HG02610 (cell line): ENCODE results near the gene CORO2B.
"Not testable (repeated sequence)": the region's sequence is repeated elsewhere in the genome, so short reads cannot be mapped to it uniquely, and the experiment has no call there.

Experiments used
- ATAC-seq: cut with Tn5 transposase; IDR thresholded peaks from one replicate; pipeline ENCODE4 v1.9.1; 2021; ENCODE audit warnings: mild to moderate bottlenecking, moderate library complexity; ENCODE audit not compliant: unreplicated experiment

The CORO2B gene

DNA sequence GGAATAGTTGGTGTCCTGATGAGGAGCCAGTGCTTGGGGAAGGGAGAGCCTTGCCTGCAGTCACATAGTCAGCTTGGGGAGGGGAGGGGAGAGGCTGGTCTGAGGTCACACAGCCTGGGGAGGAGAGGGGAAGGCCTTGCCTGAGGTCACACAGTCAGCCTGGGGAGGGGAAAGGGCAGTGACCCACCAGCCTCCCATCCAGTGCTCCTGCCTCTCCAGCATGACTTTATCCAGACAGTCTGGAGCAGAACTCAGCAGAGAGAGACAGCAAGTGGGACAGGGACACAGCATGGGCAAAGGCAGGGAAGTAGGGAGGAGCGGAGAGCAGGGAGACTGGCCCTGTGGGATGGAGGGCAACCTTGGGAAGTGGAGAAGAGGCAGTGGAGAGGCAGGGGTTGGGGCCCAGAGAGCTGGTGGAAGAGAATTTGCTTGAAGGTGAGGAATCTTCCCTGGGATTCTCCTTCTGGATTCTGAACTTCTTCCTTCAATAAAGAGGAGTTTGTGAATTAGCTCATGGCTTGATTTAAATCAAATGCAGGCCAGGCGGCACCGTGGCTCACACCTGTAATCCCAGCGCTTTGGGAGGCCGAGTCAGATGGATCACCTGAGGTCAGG lies 64.5 kb downstream of the CORO2B start:
- ATAC-seq, result no peak

GRCh38 chr15:68644083-68644904 lies 65.5 kb downstream of the CORO2B start:
- no peak for ATAC-seq

- no peak for ATAC-seq
Measured at GRCh38 chr15:68644996-68645395, 66.2 kb downstream of the CORO2B start.

DNA sequence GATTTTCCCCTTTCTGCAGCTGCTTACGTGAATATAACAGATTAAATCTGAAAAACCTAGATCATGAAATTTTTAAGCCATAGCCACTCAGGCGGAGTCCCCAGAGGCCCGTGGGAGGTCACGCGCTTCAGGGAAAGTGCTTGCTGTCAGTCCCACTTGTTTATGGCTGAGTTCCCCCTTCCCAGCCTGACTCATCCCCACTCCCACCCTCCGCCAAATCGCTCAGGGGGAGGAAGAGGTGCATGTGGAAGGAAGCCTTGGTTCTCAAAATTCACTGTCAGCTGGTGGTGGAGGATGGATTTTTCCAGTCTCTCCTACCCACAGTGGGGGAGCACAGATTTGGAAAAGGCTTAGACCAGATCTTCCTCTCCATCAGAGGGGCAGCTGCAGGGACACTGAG lies 67.4 kb downstream of the CORO2B start:
- ATAC-seq, result no peak

DNA sequence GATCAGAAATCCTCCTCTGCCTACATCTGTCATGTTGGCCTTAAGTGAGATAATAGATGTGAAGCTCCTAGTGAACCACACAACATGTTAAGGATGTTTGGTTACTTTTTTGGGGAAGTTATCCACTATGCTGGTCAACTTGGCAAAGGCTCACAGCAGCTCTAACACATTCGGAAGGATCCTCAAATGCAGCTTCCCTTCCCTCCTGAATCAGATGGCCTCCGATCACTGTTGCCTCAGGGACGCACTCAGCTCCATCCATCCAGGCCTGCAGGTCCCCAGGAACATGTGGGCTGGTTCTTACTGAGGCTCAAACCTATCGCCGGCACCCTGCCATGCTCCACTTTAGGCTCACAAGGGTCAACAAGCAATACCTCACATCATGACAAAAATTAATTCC lies 67.9 kb downstream of the CORO2B start:
- no peak for ATAC-seq

- ATAC-seq, result not testable (repeated sequence)
Measured at GRCh38 chr15:68647361-68647760, 68.6 kb downstream of the CORO2B start.

DNA sequence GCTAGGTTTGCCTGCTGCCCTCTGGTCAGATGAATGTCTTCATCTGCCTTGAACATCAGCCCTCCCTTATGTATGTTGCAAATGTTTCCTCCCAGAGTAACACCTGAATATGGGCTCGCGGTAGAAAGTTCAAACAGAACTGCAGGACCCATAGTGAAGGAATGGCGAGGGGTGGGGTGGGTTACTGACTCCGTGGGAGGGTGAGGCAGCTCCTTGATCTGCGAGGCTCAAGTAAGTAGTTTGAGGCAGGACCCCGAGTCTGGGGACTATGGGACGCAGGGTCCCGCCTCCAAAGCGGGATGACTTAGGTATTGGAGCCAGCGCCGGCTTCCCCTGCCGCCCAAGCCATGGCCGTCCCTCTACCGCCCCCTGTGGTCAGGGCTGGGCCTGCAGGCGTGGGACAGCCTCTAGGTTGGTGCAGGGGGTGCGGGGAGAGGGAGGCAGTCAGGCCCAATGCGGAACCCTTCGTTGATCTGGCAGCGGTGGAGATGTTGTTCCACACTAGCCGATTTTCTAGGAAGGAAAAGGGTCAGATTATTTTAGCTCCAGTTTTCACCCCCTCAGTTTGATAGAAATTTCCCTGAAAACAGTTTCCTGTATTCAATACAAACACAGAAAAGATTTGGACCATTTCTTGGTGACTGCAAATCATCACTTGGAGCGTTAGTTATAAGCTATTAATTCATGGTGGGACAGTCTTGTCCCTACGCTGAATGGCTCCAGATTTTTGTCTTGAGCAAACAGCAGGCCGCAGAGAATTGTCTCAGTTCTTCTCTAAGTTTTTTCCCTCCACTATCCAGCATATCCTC lies 72.3 kb downstream of the CORO2B start:
- ATAC-seq, result no peak

DNA sequence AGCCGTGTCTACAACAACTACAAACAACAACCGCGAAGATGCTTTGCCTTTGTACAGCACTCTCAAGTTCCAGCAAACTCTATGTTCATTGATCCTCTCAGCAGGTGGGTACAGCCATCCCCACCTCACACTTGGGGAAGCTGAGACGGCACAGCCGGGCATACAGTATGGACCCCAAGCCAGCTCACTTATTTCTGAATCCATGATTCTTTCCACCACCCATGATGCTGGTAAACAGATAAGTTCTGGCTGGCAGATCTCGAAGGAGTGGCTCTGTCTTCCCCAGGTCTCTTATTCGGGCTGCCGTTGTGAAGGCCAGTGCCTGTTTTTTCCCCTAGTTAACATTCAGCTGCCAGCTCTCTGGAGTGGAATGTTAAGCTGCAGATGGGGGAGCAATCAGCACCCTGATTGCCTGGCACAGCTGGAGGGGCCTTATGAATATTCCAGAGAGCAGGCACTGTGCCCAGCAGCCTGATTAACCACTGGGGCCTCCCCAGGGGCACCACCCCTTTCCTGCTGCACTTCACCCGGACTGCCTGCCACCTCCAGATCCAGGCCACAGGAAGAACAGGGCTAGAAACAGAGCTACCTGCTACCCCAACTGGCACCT lies 73.2 kb downstream of the CORO2B start:
- no peak for ATAC-seq

DNA sequence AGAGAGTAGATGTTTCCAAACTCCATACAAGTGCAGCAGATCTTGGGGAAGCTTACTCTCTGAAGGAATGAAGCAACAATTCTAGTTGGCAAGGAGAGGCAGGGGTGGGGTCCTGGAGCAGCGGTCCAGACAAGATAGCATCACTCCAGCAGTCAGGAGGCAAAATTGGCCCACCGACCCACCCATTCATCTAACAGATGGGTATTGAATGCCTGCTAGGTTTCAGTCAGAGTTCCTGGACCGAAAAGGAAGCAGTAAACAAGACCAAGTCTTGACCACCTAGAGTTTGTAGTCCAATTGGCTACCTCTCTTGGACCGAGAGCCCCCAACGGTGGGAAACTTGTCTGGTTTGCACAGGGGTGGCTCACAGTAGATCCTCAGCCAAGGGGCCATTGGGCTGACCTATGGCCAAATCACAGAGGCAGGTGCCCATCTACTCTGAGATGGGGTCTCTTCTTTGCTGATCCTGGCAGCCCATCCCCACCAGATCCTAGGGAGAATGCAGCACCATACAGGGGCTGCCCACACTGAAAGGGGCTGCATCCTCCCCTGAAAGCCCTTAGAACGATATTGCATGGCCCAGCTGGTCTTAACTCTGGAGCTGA lies 74.3 kb downstream of the CORO2B start:
- ATAC-seq, result no peak

GRCh38 chr15:68653801-68654200 lies 75.0 kb downstream of the CORO2B start:
- ATAC-seq, result no peak

DNA sequence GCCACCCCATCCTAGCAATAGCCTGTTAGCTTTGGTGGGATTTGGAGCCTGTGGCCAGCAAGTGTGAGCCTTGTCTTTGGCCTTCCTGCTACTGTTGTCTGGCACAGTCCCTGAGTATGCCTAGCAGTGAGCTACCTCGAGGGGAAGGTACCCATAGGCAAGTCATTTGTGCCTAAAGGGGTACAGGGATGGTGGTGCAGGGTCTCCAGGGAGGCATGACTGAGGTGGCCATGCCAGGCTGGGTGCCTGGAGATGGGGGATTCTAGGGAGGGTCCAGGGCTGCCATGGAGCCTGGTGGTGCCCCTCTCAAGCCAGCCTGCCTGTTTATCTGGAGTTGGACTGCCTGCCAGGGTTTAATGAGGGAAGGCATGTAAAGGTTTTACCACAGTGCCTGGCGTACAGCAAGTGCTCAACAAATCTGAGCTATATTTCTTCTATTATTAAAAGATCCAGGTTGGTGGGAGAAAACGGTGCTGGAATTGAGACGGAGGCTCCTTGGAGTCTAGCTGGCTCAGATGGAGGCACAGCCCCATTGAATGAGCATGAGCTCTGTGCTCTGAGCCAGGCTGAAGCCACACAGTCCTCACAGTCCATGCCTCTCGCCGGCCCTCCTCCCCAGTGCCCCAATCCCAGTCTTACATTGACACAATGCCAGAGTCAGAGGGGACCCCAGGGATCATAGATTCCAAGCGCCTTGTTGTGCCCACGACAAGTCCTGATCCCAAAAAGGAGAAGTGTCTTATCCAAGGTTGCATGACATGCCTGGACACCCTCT lies 76.2 kb downstream of the CORO2B start:
- ATAC-seq, result no peak

- no peak for ATAC-seq
Measured at GRCh38 chr15:68655686-68656437, 77.1 kb downstream of the CORO2B start.

- no peak for ATAC-seq
Measured at GRCh38 chr15:68656438-68656739, 77.6 kb downstream of the CORO2B start.

DNA sequence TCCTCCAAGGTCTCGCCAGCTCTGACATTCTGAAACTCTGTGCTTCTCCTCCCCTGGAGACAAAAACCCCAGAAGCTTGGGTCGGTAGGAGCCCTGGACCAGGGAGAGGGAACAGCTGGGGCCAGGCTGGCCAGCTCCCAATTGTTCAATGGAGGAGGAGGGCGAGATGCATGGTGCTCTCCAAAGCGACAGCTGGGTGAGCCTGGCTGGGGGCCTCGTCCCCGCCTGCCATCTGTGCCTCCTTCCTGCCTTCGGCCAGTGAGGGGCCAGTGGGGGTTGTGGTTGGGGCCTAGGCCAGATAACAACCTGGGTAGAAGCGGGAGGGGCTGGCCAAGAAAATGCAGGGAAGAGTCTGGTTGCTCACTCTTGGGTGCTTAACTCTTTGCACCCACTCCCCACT lies 79.4 kb downstream of the CORO2B start:
- ATAC-seq, result no peak

DNA sequence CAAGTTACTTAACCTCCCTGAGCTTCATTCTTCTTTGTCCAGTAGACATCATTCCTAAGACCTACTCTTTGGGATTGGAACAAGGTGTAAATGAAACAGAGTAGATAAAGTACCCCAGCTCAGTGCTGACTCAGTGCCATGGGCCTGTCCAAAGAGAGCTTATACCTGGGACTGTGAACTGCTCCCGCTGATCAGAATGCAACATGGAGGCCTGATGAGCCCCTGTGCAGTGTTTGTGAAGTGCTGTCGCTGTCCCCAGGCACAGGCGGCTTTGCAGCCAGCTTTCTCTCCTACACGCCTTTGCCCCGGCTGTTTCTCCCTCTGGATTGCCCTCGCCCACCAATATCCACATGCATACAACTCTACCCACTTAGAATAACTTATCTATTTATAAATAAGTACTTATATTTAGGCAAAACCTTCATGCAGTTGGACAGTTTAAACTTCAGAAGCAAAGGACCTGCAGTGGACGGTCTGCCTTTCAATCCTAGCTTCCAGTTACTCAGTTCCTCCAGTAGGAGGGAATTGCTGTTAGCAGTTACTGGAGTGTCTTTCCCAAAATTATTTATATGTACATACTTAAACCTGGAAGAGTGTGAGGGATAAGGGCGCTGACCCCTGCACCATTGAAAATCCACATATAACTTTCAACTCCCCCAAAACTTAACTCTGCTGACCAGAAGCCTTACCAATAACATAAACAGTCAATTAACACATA lies 80.0 kb downstream of the CORO2B start:
- ATAC-seq, result no peak

- ATAC-seq, result no peak
Measured at GRCh38 chr15:68663526-68663925, 84.7 kb downstream of the CORO2B start.

- ATAC-seq, result no peak
Measured at GRCh38 chr15:68666120-68666811, 87.5 kb downstream of the CORO2B start.

- no peak for ATAC-seq
Measured at GRCh38 chr15:68666812-68667450, 88.1 kb downstream of the CORO2B start.
